RWPE1 (cell line): ENCODE results near the gene ARHGEF39.

Experiments
- CTCF ChIA-PET: fragments of 350-600 bp; sonication (Branson Sonifier 250); formaldehyde crosslinking; extraction: SDS; loops from one replicate; lab custom pipeline; 2021; lab: Yijun Ruan, JAX
- POLR2A ChIA-PET: fragments of 400-600 bp; formaldehyde crosslinking; extraction: SDS; loops from one replicate; lab custom pipeline; 2020; ENCODE audit warnings: antibody characterized with exemption; ENCODE audit not compliant: low non-redundant PET; lab: Yijun Ruan, JAX
- DNase-seq: peaks from one replicate; pipeline ENCODE4 v3.0.0; 2012; ENCODE audit warnings: low spot score
- H3K27ac ChIP-seq: fragments of 450-650 bp; 2 replicates; pipeline ENCODE4 v1.5.1; 2017
- CTCF ChIP-seq: fragments of 450-650 bp; conservative IDR thresholded peaks from 2 replicates; pipeline ENCODE4 v1.5.1; 2017; ENCODE audit warnings: low read depth, mild to moderate bottlenecking

ARHGEF39 gene

GRCh38 chr9:35710818-35711500, 46.0 kb upstream of the ARHGEF39 start:
- TF ChIP-seq CTCF: no peak
- no peak for DNase-seq
- H3K27ac ChIP-seq: peak overlapping the region; percentile 24
- POLR2A ChIA-PET: no interaction called here
- CTCF ChIA-PET: interaction anchor here (1.5 to 1.6 kb wide), 2 partner anchors 14 to 53 kb away, joined by 7 to 11 read pairs; partner anchors contain the start of genes CCDC107 and RMRP

DNA sequence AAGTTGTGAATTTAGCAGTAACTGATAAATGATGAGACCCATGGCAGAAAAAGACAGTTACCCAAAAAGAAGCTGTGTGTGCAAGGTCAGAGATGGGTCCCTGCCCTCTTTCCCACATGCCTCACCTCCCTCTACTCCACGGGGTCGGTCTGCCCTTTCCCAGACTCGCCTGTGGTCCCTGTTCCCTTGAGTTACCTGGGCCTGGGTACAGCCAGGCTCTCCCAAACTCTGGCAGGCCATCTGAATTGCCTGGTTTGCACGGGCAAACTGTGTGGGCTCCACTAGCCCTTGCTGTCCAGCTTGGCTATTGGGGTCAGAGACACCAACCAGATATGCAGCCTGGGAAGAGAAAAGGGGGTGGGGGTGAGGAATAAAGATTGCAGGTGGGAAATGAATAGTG, 43.2 kb upstream of the ARHGEF39 start:
- CTCF ChIA-PET: interaction anchor here (0.7 to 2.0 kb wide), 2 partner anchors 12 to 126 kb away, joined by 3 to 10 read pairs; no protein-coding TSS in a partner anchor
- no peak for TF ChIP-seq CTCF
- POLR2A ChIA-PET: no interaction called here
- no peak overlapping the region for H3K27ac ChIP-seq
- DNase-seq: no peak

GRCh38 chr9:35706951-35707350, 42.0 kb upstream of the ARHGEF39 start:
- CTCF ChIA-PET: interaction anchor here (2.0 kb wide), 1 partner anchor 11 kb away, joined by 10 read pairs; no protein-coding TSS in a partner anchor
- TF ChIP-seq CTCF: no peak

DNA sequence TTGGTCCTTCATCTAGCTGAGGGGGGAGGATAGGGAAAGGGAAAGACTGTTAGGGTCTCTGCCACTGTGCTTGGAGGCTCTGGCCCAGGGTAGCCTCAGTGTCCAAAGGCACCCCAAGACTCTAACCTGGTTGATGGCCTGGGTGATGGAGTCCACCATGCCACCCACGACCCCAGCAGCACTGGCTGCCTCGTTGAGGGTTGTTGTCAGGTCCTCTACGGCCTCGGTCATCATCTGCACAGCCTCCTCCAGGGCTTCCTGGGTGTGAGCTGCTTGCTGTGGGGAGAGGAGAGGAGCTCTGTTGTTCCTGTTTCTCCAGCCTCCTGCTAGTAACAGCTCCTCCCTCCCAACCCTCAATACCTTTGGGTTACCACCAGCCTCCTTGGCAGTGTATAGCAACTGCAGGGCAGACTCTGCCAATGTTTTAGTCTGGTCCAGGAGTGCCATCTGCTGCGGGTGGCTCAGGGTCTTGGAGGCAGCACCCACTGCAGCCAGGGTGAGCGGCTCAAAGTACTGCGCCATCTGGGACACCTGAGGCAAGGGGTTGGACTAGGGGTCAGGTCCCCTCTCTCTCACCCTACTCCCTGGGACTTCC, 40.9 kb upstream of the ARHGEF39 start:
- TF ChIP-seq CTCF: no peak
- ChIA-PET CTCF (interaction anchor here (0.6 to 0.7 kb wide), 2 partner anchors 67 to 1067 kb away, joined by 3 read pairs; no protein-coding TSS in a partner anchor), POLR2A (no interaction called here)
- no peak overlapping the region for H3K27ac ChIP-seq
- no peak for DNase-seq

More at GRCh38 chr9:35706951-35707350, 42.0 kb upstream of the ARHGEF39 start:
- H3K27ac ChIP-seq: no peak overlapping the region
- POLR2A ChIA-PET: no interaction called here
- no peak for DNase-seq

GRCh38 chr9:35705372-35705771, 40.4 kb upstream of the ARHGEF39 start:
- POLR2A ChIA-PET: no interaction called here
- CTCF ChIA-PET: interaction anchor here (0.6 kb wide), 1 partner anchor 68 kb away, joined by 3 read pairs; no protein-coding TSS in a partner anchor
- no peak for DNase-seq
- no peak for TF ChIP-seq CTCF
- H3K27ac ChIP-seq: no peak overlapping the region

GRCh38 chr9:35703906-35704672, 39.1 kb upstream of the ARHGEF39 start:
- ChIA-PET CTCF (interaction anchor here (0.7 to 0.9 kb wide), 2 partner anchors 92 to 364 kb away, joined by 3 to 4 read pairs; no protein-coding TSS in a partner anchor), POLR2A (no interaction called here)
- H3K27ac ChIP-seq: no peak overlapping the region
- TF ChIP-seq CTCF: no peak
- no peak for DNase-seq
